CD4-positive, alpha-beta T cell treated with Interleukin-17A for 1 hour (primary cell): Measurements from ENCODE around the gene CORO2A.
A peak's percentile ranks its signal among the peaks of the same experiment; 100 is the strongest.
"Not testable (repeated sequence)": the region's sequence is repeated elsewhere in the genome, so short reads cannot be mapped to it uniquely, and the experiment has no call there.

Experiments used
- DNase-seq: peaks from one replicate; pipeline ENCODE4 v3.0.0-alpha.2; 2020

Gene CORO2A

GRCh38 chr9:98080326-98080725 is 112.1 kb downstream of the CORO2A start:
- no peak for DNase-seq

- DNase-seq: no peak
Measured at GRCh38 chr9:98078895-98079294, 113.5 kb downstream of the CORO2A start.

GRCh38 chr9:98076514-98076890 is 115.9 kb downstream of the CORO2A start:
- not testable (repeated sequence) for DNase-seq

- DNase-seq: peak; percentile 57
Measured at GRCh38 chr9:98075332-98075805, 117.1 kb downstream of the CORO2A start.

DNA sequence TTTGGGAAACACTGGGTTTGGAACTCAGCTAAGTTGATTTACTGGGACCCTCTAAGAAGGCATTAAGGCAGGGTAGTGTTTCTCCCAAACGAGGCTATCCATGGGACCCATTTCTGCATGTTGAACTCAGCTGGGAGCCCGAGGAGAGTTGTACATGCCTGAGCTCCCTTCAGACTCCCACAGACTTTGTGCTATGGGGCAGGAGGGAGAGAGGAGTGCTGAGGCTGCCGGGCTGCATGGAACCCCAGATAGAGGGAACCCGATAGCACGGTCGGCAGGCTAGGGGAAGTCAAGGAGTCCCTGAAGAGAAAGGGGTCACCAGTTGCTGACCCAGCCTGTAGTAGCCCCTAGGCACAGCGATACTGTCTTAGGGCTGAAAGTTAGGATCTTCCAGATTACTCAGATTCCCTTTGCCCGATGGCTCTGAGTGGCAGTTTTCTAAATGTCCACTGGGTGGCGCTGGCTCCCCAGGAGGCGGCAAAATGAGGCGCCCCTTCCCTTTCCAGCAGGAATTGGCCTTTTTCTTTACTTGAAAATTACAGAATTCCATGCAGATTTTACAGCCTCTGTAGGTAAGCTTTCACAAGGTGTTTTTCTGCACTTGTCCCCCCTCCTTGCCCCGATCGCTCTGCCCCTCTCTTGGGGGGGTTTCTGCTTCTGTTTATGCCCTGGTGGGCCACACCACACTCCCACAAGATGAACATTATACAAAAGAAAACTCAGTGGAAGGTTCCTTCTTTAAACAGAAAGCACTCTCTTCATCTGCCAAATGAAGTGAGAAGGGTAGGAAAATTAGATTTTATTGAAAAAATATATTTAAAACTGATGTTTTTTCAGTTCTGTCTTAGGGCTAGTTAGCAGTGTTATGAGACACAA is 118.1 kb downstream of the CORO2A start:
- peak; percentile 75 for DNase-seq

GRCh38 chr9:98071737-98072136 is 120.7 kb downstream of the CORO2A start:
- no peak for DNase-seq
